WERI-Rb-1 (cell line): ENCODE results near the gene ABCB8.

ENCODE experiments used
- DNase-seq: peaks from one replicate; pipeline ENCODE4 v3.0.0-alpha.2; 2020
- H3K27ac ChIP-seq: fragments of 250-450 bp; sonication (Bioruptor Pico); 2 replicates; pipeline ENCODE4 v1.5.1; 2020; ENCODE audit warnings: mild to moderate bottlenecking, moderate library complexity
- H3K27me3 ChIP-seq: fragments of 250-450 bp; sonication (Bioruptor Pico); 2 replicates; pipeline ENCODE4 v1.5.1; 2021; ENCODE audit warnings: mild to moderate bottlenecking, low read depth, moderate library complexity; ENCODE audit not compliant: insufficient read depth, severe bottlenecking
- H3K36me3 ChIP-seq: fragments of 250-450 bp; sonication (Bioruptor Pico); 2 replicates; pipeline ENCODE4 v1.5.1; 2020; ENCODE audit warnings: mild to moderate bottlenecking, moderate library complexity
- H3K4me3 ChIP-seq: 2 replicates; pipeline ENCODE4 v1.5.1; 2011; ENCODE audit warnings: low read depth, mild to moderate bottlenecking, control low read depth, low read length
- H3K9me3 ChIP-seq: fragments of 250-450 bp; sonication (Bioruptor Pico); 2 replicates; pipeline ENCODE4 v1.5.1; 2021; ENCODE audit warnings: mild to moderate bottlenecking, moderate library complexity; ENCODE audit not compliant: severe bottlenecking
- TF ChIP-seq, protein P1 (sequence below): IDR thresholded peaks from 2 replicates; pipeline ENCODE4 v1.5.1; 2011; ENCODE audit warnings: low read depth, mild to moderate bottlenecking, control low read depth, inconsistent platforms, low read length

ABCB8 gene

DNA sequence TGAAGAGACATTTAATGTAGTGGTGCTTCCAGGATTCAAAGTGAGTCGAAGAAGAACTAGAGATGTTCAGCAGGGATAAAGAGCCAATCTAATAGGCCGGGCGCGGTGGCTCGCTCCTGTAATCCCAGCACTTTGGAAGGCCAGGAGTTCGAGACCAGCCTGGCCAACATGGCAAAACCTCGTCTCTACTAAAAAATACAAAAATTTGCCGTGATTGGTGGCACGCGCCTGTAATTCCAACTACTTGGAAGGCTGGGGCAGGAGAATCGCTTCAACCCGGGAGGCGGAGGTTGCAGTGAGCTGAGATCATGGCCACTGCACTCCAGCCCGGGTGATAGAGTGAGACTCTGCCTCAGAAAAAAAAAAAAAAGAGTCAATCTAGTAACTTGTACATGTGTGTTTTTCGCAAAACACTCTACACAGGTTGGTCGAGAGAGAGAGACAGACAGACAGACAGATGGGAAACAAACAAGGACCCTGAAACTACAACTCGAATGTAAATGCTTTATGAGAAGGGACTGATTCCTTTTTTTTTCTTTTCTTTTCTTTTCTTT, 775 bp downstream of the ABCB8 start:
- DNase-seq: no peak
- H3K36me3 ChIP-seq: no peaks in the 10 kb centered on the region
- H3K9me3 ChIP-seq: no peaks in the 10 kb centered on the region
- no peaks in the 10 kb centered on the region for H3K27me3 ChIP-seq
- TF ChIP-seq, protein P1, sequence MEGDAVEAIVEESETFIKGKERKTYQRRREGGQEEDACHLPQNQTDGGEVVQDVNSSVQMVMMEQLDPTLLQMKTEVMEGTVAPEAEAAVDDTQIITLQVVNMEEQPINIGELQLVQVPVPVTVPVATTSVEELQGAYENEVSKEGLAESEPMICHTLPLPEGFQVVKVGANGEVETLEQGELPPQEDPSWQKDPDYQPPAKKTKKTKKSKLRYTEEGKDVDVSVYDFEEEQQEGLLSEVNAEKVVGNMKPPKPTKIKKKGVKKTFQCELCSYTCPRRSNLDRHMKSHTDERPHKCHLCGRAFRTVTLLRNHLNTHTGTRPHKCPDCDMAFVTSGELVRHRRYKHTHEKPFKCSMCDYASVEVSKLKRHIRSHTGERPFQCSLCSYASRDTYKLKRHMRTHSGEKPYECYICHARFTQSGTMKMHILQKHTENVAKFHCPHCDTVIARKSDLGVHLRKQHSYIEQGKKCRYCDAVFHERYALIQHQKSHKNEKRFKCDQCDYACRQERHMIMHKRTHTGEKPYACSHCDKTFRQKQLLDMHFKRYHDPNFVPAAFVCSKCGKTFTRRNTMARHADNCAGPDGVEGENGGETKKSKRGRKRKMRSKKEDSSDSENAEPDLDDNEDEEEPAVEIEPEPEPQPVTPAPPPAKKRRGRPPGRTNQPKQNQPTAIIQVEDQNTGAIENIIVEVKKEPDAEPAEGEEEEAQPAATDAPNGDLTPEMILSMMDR: no peak
- peak overlapping the region; percentile 81 for H3K4me3 ChIP-seq
- H3K27ac ChIP-seq: peak overlapping the region; percentile 61

DNA sequence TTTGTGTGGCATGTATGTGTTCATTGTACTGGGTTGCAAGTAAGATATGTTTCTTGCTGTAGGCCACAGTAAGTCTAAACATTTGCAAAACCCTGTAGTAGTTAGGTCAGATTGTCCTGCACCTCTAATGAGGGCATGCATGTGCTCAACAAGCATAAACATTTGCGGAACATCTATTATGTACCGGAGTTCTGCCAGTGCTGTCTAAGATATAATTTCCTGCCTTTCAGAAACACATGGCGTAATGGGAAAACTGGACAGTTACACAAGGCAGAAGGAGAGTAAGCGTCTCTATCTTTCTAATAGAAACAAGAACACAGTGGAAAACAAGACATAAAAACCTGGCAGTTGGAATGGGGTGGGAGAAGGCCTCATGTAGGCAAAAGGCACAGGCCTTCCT, 2.8 kb downstream of the ABCB8 start:
- DNase-seq: no peak
- no peak overlapping the region for H3K4me3 ChIP-seq
- H3K27me3 ChIP-seq: no peaks in the 10 kb centered on the region
- no peaks in the 10 kb centered on the region for H3K9me3 ChIP-seq
- TF ChIP-seq, protein P1: no peak
- H3K27ac ChIP-seq: no peak overlapping the region
- peaks cover 9% of the 10 kb centered on the region for H3K36me3 ChIP-seq

DNA sequence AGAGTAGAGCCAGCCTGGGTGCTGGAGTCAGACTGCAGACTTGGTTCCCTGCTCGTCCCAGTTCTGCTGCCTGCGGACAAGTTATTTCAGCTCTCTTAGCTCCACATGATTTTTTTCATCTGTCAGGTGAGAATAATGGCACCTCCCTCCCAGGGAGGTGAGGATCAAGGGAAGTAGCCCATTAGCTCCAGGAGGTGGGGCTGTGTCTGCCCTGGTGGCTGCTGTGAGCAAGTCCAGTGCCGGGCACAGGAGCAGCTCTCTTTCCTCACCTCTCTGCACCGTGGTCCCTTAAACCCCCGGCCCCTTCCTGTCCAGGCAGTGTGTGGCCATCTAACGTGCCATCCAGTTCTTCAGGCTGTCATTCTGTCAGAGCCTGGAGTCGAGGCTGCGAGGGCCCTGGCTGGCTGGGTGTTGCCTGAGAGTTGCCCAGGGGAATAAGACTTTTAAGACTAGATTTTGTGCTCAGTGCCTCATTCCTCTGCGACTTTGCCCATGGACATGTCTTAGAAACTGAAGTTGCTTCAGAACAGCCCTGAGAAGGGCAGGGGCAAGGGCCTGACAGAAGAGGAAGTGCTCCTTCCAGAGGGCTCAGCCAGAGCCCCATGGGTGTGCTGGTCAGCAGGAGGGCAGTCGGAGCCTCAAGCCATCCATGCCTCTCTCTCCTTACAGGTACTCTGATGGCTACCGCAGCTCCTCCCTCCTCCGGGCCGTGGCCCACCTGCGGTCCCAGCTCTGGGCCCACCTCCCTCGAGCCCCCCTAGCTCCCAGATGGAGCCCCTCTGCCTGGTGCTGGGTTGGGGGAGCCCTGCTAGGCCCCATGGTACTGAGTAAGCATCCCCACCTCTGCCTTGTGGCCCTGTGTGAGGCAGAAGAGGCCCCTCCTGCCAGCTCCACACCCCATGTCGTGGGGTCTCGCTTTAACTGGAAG, 5.0 kb downstream of the ABCB8 start:
- Histone ChIP-seq H3K36me3 (peaks cover 9% of the 10 kb centered on the region), H3K4me3 (no peak overlapping the region), H3K27ac (no peak overlapping the region), H3K9me3 (no peaks in the 10 kb centered on the region), H3K27me3 (no peaks in the 10 kb centered on the region)
- TF ChIP-seq, protein P1: peak; percentile 47
- peak; percentile 50 for DNase-seq

DNA sequence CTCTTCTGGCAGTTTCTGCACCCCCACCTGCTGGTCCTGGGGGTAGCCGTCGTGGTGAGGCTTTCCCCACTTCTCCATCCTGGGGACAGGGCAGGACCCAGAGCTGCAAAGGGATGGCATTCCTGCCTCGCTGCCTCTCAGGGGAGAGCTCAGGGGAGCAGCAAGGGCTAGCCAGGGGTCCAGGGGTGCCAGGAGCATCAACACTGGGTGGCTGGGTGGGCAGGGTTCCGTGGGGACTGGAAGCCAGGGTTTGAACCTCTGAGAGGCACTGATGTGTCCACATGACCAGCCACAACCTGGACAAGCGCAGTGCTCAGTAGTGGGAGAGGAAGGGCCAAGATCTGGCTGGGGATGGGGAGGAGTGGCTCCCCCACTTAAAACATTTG, 5.6 kb downstream of the ABCB8 start:
- TF ChIP-seq, protein P1: no peak
- no peak overlapping the region for H3K27ac ChIP-seq
- no peaks in the 10 kb centered on the region for H3K27me3 ChIP-seq
- no peak overlapping the region for H3K4me3 ChIP-seq
- H3K9me3 ChIP-seq: no peaks in the 10 kb centered on the region
- no peak for DNase-seq
- H3K36me3 ChIP-seq: peaks cover 9% of the 10 kb centered on the region

DNA sequence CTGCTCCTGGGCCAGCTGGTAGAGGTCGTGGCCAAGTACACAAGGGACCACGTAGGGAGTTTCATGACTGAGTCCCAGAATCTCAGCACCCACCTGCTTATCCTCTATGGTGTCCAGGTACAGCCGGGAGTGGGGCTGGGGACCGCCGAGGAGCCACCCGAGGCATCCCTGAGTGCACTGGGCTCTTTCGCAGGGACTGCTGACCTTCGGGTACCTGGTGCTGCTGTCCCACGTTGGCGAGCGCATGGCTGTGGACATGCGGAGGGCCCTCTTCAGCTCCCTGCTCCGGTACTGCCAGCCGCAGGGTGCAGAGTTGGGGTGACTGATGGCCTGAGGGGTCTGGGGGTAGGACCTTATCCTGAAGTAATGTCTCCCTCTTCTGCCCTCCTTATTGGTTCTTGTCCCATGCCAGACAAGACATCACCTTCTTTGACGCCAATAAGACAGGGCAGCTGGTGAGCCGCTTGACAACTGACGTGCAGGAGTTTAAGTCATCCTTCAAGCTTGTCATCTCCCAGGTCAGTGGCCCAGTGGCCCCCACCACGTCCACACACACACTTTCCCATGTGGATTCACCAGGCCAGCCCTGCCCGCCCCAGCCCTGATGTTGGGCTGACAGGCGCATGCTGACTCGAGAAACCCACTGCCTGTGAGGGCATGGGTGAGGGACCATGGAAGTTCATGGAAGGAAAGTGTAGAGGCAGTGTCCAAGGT, 6.2 kb downstream of the ABCB8 start:
- Histone ChIP-seq H3K27ac (no peak overlapping the region), H3K27me3 (no peaks in the 10 kb centered on the region), H3K9me3 (no peaks in the 10 kb centered on the region), H3K36me3 (peaks cover 9% of the 10 kb centered on the region), H3K4me3 (no peak overlapping the region)
- DNase-seq: no peak
- TF ChIP-seq, protein P1: no peak
